Endothelial cell of umbilical vein (primary cell): ENCODE data around the gene FRS2. TPM values are rescaled to one million over a fixed set of nuclear protein-coding genes. Genes with fewer than 3 reads are reported as not detected.

ENCODE experiments used
- BruUV-seq: library from RNA; stranded (reverse); fragments of 400-500 nt; replicated peaks from 2 replicates; lab custom pipeline; 2021; lab: Mats Ljungman, UMichigan
- CTCF ChIA-PET: fragments of 300-600, 350-600 bp; sonication (Branson Sonifier 250); formaldehyde crosslinking; loops from one replicate; lab custom pipeline; 2021; ENCODE audit warnings: antibody characterized with exemption, inconsistent platforms; lab: Charles Lee
- POLR2A ChIA-PET: fragments of 300-600, 350-600 bp; sonication (Branson Sonifier 250); formaldehyde crosslinking; loops from one replicate; lab custom pipeline; 2021; ENCODE audit warnings: antibody characterized with exemption, inconsistent platforms; lab: Charles Lee
- DNase-seq: peaks from one replicate; pipeline ENCODE4 v3.0.0-alpha.2; 2011; ENCODE audit warnings: low read depth, low spot score
- FAIRE-seq: peaks from 2 replicates; lab custom pipeline; 2011; peaks lifted over from hg19 to GRCh38; lab: Jason Lieb, UNC
- H2AFZ ChIP-seq: 2 replicates; pipeline ENCODE4 v1.6.0; 2012; ENCODE audit warnings: low read depth, low read length, control low read depth, inconsistent platforms
- H3K27ac ChIP-seq: 2 replicates; pipeline ENCODE4 v1.5.1; 2011; ENCODE audit warnings: low read depth, mild to moderate bottlenecking, control low read depth, low read length, moderate library complexity; ENCODE audit not compliant: insufficient read depth
- H3K27me3 ChIP-seq, 2 experiments: 2 replicates each; pipeline versions ENCODE4 v1.6.0 to v1.6.1; 2011; ENCODE audit warnings: low read length in 2 of 2, mixed read lengths in 1 of 2; ENCODE audit not compliant: control insufficient read depth in 2 of 2, insufficient read depth in 2 of 2
- H3K36me3 ChIP-seq, 2 experiments: 2 replicates in 1 of 2; 3 replicates in 1 of 2; pipeline ENCODE4 v1.5.1; 2011; ENCODE audit warnings: low read length in 2 of 2, mild to moderate bottlenecking in 1 of 2, moderate library complexity in 1 of 2; ENCODE audit not compliant: control insufficient read depth in 2 of 2, insufficient read depth in 2 of 2; ENCODE audit errors: extremely low read depth in 1 of 2
- H3K4me1 ChIP-seq: 3 replicates; pipeline ENCODE4 v1.5.1; 2011; ENCODE audit warnings: mild to moderate bottlenecking, low read length; ENCODE audit not compliant: control insufficient read depth, insufficient read depth; ENCODE audit errors: extremely low read depth
- H3K4me2 ChIP-seq: 2 replicates; pipeline ENCODE4 v1.6.1; 2011; ENCODE audit warnings: low read length, control low read depth, mixed read lengths; ENCODE audit not compliant: insufficient read depth
- H3K4me3 ChIP-seq, 3 experiments: fragments of 200-600 bp in 1 of 3; sonication (generic), shearing (Covaris generic) in 1 of 3; replicated peaks in 1 of 3; 2 replicates each; pipeline ENCODE4 v1.5.1; 2011 to 2016; ENCODE audit warnings: control low read depth in 3 of 3, low read length in 3 of 3, mild to moderate bottlenecking in 2 of 3, inconsistent platforms in 1 of 3, low read depth in 1 of 3, moderate library complexity in 1 of 3; ENCODE audit not compliant: insufficient read depth in 1 of 3
- H3K79me2 ChIP-seq: 2 replicates; pipeline ENCODE4 v1.6.0; 2012; ENCODE audit warnings: low read length, inconsistent platforms; ENCODE audit not compliant: control insufficient read depth, insufficient read depth
- H3K9ac ChIP-seq: replicated peaks from 2 replicates; pipeline ENCODE3; 2011; ENCODE audit warnings: low read length, control low read depth; ENCODE audit not compliant: insufficient read depth; ENCODE audit errors: extremely low read depth
- H3K9me1 ChIP-seq: replicated peaks from 3 replicates; pipeline ENCODE4 v1.6.0; 2011; ENCODE audit warnings: mild to moderate bottlenecking, low read length; ENCODE audit not compliant: control insufficient read depth, insufficient read depth; ENCODE audit errors: extremely low read depth
- H3K9me3 ChIP-seq: replicated peaks from 2 replicates; pipeline ENCODE4 v1.5.1; 2012; ENCODE audit warnings: low read length, inconsistent platforms; ENCODE audit not compliant: control insufficient read depth, insufficient read depth
- H4K20me1 ChIP-seq: replicated peaks from 2 replicates; pipeline ENCODE3; 2011; ENCODE audit warnings: mild to moderate bottlenecking, low read length; ENCODE audit not compliant: control insufficient read depth, insufficient read depth; ENCODE audit errors: extremely low read depth
- CTCF ChIP-seq, 2 donors: IDR thresholded peaks; 1 replicate in 1 of 2; 2 replicates in 1 of 2; pipeline ENCODE4 v1.5.1; 2011; ENCODE audit warnings: low read length in 2 of 2, mild to moderate bottlenecking in 2 of 2, moderate library complexity in 2 of 2, control low read depth in 1 of 2, inconsistent platforms in 1 of 2, low read depth in 1 of 2; ENCODE audit not compliant: insufficient read depth in 1 of 2; ENCODE audit errors: extremely low read depth in 1 of 2
- EZH2 ChIP-seq: IDR thresholded peaks from 2 replicates; pipeline ENCODE4 v1.6.1; 2012; ENCODE audit warnings: borderline replicate concordance, low read depth, mild to moderate bottlenecking, moderate library complexity, low read length, inconsistent platforms; ENCODE audit not compliant: severe bottlenecking
- FOS ChIP-seq: IDR thresholded peaks from 2 replicates; pipeline ENCODE4 v1.6.1; 2011; ENCODE audit warnings: mild to moderate bottlenecking, low read length, moderate library complexity, borderline replicate concordance; ENCODE audit not compliant: insufficient read depth
- GATA2 ChIP-seq: IDR thresholded peaks from 2 replicates; pipeline ENCODE4 v1.7.0; 2011; ENCODE audit warnings: low read depth, mild to moderate bottlenecking, moderate library complexity, mixed read lengths, low read length; ENCODE audit not compliant: insufficient read length, insufficient read depth
- JUN ChIP-seq: IDR thresholded peaks from 2 replicates; pipeline ENCODE4 v1.6.1; 2011; ENCODE audit warnings: borderline replicate concordance, low read depth; ENCODE audit not compliant: insufficient read length, insufficient read depth
- MAX ChIP-seq: IDR thresholded peaks from 2 replicates; pipeline ENCODE4 v1.6.1; 2011; ENCODE audit not compliant: insufficient read depth, insufficient read length
- MYC ChIP-seq: IDR thresholded peaks from one replicate; pipeline ENCODE4 v1.6.1; 2011; ENCODE audit warnings: mild to moderate bottlenecking, low read depth, low read length
- POLR2A ChIP-seq: IDR thresholded peaks from 2 replicates; pipeline ENCODE4 v1.6.1; 2012; ENCODE audit warnings: low read depth, mild to moderate bottlenecking, control low read depth, low read length
- POLR2AphosphoS5 ChIP-seq: IDR thresholded peaks from 2 replicates; pipeline ENCODE4 v1.6.1; 2012; ENCODE audit warnings: low read depth, mild to moderate bottlenecking, control low read depth, low read length, moderate library complexity; ENCODE audit not compliant: insufficient read depth
- dilution Hi-C: fragments of 300-500 bp; cut with MboI; formaldehyde crosslinking; loops from one replicate; pipeline ENCODE4 v1.15.0; 2019; ENCODE audit warnings: low sequenced_read_pairs; ENCODE audit not compliant: extremely low pct_ligation_motif_present
- intact Hi-C: fragments of 100-400 bp; cut with micrococcal nuclease; formaldehyde crosslinking; loops from one replicate; pipeline ENCODE4 v1.10.0; 2022
- polyA plus RNA-seq, 4 experiments: library from polyadenylated mRNA; depleted of rRNA in 3 of 4; stranded (reverse) in 3 of 4; unstranded in 1 of 4; fragments of >200 nt; gene quantifications; 2 replicates each; pipeline versions ENCODE4 v1.2.1 to v1.2.3, GENCODE V29; 2011 to 2012; ENCODE audit warnings: missing spikeins in 1 of 4
- total RNA-seq: library from RNA; stranded (reverse); gene quantifications from 2 replicates; pipeline ENCODE4 v1.2.3, GENCODE V29; 2021

FRS2 gene
- total and polyA plus RNA-seq, 2 donors (not counting 3 experiments of a cell fraction or from before 2014, with no cell fraction given), result 6.3 to 15.5 TPM

DNA sequence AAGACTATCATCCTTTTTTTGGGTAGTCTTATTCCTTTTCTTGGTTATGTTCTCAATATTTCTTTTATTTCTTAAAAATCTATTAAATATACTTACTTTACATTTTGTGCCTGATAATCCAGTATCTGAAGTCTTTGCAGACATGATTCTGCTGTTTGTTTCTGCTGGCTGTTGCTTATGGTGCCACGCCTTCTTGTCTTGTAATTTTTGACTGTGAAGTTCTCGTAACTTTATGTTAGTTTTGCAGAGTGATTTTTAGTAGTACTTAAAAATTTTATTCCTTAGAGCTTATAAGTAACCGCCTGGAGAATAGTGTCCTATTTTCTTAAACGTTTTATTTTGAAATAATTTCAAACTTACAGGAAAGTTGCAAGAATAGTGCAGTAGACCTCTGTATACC is 10.5 kb downstream of the FRS2 start:
- Histone ChIP-seq H3K27me3 (no peaks in the 10 kb centered on the region), H3K9me3 (no peaks in the 10 kb centered on the region), H4K20me1 (peaks cover 12% of the 10 kb centered on the region), H2AFZ (no peak overlapping the region), H3K36me3 (no peaks in the 10 kb centered on the region), H3K79me2 (peaks cover 78% of the 10 kb centered on the region), H3K4me3 (no peak overlapping the region), H3K4me1 (peaks cover 7% of the 10 kb centered on the region), H3K9me1 (no peaks in the 10 kb centered on the region), H3K4me2 (no peak overlapping the region), H3K27ac (no peak overlapping the region), H3K9ac (no peak overlapping the region)
- POLR2A ChIA-PET, result no interaction called here
- FAIRE-seq (no peak), DNase-seq (no peak)
- dilution Hi-C loops (no loop called here), intact Hi-C loops (no loop called here)
- no peak for TF ChIP-seq MAX
- TF ChIP-seq JUN, result no peak
- no peak for TF ChIP-seq GATA2
- TF ChIP-seq POLR2A, result no peak
- TF ChIP-seq CTCF (IDR thresholded peaks at IDR 0.05; ENCODE audit: extremely low read depth in 1 of 2, insufficient read depth in 1 of 2, low read depth in 1 of 2, low read length in 2 of 2), result no peak
- BruUV-seq, result no TSS peak
- CTCF ChIA-PET, result interaction anchor here (1.5 to 1.6 kb wide), 2 partner anchors 10 to 11 kb away, joined by 3 to 4 read pairs; partner anchors contain the start of gene FRS2

DNA sequence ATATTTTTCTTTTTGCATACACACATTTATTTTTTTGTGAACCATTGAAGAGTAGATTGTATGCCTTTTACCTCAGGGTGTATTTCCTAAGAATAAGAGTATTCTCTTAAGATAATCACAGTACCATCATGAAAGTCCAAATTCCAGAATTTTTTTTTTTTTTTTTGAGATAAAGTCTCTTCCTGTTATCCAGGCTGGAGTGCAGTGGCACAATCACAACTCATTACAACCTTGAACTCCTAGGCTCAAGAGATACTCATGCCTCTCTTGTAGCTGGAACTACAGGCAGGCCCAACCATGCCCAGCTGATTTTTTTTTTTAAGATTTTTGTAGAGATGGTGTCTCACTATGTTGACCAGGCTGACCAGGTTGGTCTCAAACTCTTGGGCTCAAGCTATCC is 10.9 kb downstream of the FRS2 start:
- POLR2A ChIA-PET, result no interaction called here
- peaks cover 12% of the 10 kb centered on the region for H4K20me1 ChIP-seq
- H3K27me3 ChIP-seq, result no peaks in the 10 kb centered on the region
- intact Hi-C loops, result no loop called here
- no peak overlapping the region for H3K4me3 ChIP-seq
- TF ChIP-seq MYC, result no peak
- TF ChIP-seq FOS, result no peak
- TF ChIP-seq POLR2A, result no peak
- no peak for TF ChIP-seq CTCF (IDR thresholded peaks at IDR 0.05; ENCODE audit: extremely low read depth in 1 of 2, insufficient read depth in 1 of 2, low read depth in 1 of 2, low read length in 2 of 2)
- TF ChIP-seq GATA2, result no peak
- TF ChIP-seq JUN, result no peak
- TF ChIP-seq EZH2, result no peak
- TF ChIP-seq POLR2AphosphoS5, result no peak
- no peak for TF ChIP-seq MAX
- H3K4me2 ChIP-seq, result no peak overlapping the region
- H3K27ac ChIP-seq, result no peak overlapping the region
- H3K79me2 ChIP-seq, result peaks cover 77% of the 10 kb centered on the region
- no peaks in the 10 kb centered on the region for H3K9me3 ChIP-seq
- H2AFZ ChIP-seq, result no peak overlapping the region
- no peak overlapping the region for H3K9ac ChIP-seq
- FAIRE-seq (no peak), DNase-seq (no peak)
- H3K9me1 ChIP-seq, result no peaks in the 10 kb centered on the region
- peaks cover 7% of the 10 kb centered on the region for H3K4me1 ChIP-seq
- no peaks in the 10 kb centered on the region for H3K36me3 ChIP-seq
- BruUV-seq, result no TSS peak
- dilution Hi-C loops, result no loop called here
- CTCF ChIA-PET, result interaction anchor here (1.5 to 1.6 kb wide), 2 partner anchors 10 to 11 kb away, joined by 3 to 4 read pairs; partner anchors contain the start of gene FRS2
